Omental fat pad (tissue), 4 donors: ENCODE data around the gene KLHL29. TPM values are rescaled to one million over a fixed set of nuclear protein-coding genes. Genes with fewer than 3 reads are reported as not detected.
A peak's percentile ranks its signal among the peaks of the same experiment; 100 is the strongest.

Source experiments
- ATAC-seq: fragments of 150-250 bp; one replicate; pipeline ENCODE4 v1.9.1; 2016; ENCODE audit warnings: mild to moderate bottlenecking, moderate library complexity; ENCODE audit not compliant: low FRiP score
- DNase-seq: peaks from one replicate; pipeline ENCODE4 v3.0.0-alpha.2; 2019; ENCODE audit warnings: low spot score
- total RNA-seq, 4 donors: library from RNA; depleted of rRNA; stranded (reverse); fragments of >200 nt; gene quantifications; one replicate each; pipeline ENCODE4 v1.1.0, GENCODE V29; 2016
- TF ChIP-seq, protein P1 (sequence below), 3 donors: fragments of 450-650 bp; IDR thresholded peaks; one replicate each; pipeline ENCODE4 v1.5.1; 2016 to 2017; ENCODE audit warnings: antibody characterized with exemption in 3 of 3, mild to moderate bottlenecking in 3 of 3, moderate library complexity in 2 of 3

The KLHL29 gene
- total RNA-seq, 4 donors from 2014 or later = 4.0 to 19.5 (median 12.7) TPM

DNA sequence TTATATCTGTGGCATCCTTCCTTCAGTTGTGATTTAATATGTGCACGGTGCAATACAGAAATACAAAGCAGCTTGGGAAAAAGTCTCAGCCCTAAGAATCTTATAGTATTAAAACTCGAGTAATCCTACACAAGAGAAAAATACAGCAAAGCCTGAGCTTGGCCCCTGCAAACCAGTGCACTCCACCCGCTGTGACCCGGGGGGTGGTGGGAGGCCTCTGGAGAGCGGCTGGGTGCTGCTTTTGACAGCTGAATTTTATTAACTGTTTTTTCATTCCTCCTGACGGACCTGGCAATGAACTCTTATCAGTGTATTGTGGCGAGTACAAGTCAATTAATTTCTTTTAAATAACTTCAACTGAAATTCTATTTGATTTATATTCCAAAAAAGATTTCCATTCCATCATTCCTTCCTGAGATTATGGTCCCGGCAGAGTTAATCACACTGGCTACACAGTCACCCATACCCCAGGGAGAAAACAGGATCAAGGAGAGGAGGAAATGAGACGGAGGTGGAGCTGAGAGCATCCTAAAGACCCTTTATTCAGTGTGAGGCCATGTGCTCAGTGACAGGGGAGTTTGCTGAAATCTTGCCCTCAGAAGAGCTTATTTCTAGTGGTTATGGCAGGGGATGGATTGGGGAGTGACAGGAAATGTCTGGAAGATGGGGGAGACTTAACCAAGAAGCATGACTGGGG lies 124.8 kb downstream of the KLHL29 start:
- ATAC-seq (no peak), DNase-seq (no peak)
- TF ChIP-seq, protein P1, sequence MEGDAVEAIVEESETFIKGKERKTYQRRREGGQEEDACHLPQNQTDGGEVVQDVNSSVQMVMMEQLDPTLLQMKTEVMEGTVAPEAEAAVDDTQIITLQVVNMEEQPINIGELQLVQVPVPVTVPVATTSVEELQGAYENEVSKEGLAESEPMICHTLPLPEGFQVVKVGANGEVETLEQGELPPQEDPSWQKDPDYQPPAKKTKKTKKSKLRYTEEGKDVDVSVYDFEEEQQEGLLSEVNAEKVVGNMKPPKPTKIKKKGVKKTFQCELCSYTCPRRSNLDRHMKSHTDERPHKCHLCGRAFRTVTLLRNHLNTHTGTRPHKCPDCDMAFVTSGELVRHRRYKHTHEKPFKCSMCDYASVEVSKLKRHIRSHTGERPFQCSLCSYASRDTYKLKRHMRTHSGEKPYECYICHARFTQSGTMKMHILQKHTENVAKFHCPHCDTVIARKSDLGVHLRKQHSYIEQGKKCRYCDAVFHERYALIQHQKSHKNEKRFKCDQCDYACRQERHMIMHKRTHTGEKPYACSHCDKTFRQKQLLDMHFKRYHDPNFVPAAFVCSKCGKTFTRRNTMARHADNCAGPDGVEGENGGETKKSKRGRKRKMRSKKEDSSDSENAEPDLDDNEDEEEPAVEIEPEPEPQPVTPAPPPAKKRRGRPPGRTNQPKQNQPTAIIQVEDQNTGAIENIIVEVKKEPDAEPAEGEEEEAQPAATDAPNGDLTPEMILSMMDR (IDR thresholded peaks at IDR 0.05) = no peak

DNA sequence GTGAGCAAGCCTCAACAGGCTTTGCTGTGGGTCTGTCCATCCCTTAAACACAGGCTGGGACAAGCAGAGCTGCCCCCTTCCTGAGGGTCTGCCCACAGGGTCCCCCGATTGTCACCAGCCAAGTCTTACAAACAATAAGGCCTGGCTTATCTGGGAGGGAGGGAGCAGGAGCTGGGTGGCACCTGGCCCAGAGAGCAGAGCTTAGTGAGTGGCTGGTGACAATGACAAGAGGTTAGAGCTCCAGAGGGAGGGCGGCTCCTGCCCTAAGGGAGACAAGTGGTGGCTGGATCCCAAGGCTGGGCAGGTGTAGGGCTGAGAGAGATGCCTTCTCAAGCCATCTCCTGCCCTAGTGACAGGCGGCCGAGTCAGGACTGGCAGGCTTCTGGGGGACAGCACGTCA lies 125.5 kb downstream of the KLHL29 start:
- DNase-seq = no peak
- TF ChIP-seq, protein P1 (IDR thresholded peaks at IDR 0.05) = no peak
- ATAC-seq = no peak

DNA sequence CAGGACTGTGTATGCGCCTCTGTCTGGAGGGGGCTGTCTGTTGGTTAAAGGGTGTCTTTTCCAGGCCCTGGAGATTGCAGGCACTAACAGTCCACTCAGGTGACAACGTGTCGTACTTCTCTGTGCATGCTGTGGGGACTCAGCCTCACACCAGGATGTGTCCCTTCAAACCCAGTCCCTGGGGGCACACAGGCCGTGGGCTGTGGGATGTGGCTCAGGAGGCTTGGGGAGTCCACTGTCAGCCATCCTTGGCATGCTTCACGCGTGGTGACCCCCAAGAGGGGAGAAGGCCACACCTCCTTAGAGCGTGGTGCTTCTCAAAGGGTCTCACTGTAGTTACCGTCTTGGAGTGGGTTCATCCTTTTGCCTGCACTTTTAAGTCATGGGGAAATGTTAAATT lies 127.8 kb downstream of the KLHL29 start:
- DNase-seq (no peak), ATAC-seq (no peak)
- TF ChIP-seq, protein P1 (IDR thresholded peaks at IDR 0.05) = no peak

DNA sequence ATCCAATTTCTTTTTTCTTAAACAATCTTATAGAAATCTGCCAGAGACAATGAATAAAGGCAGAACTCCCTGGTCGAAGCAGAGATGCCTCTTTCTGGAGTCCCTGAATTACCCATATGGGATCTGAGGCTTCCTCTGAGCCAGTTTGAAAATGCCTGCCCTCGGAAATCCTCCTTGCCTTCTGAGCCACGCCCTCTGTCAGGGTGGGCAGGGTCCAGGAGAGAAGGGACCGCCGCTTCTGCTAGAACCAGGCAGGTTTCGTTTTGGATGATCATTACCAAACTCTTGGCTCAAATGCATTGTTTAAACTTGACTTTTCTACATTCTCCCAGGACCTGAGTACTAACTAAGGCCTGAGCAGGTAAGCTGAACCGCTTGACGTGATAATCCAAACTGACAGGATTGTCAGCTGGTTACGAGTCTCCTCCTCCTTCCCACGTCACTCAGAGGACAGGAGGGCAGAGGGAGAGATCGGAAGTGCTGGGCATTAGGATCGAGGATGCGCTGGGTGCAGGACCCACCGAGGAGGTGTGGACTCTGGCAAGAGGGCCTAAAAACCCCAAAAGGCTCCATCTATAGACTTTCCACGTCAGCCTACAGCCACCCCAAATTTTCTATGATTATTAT lies 128.4 kb downstream of the KLHL29 start:
- ATAC-seq (peak; percentile 85), DNase-seq (no peak)
- TF ChIP-seq, protein P1 (IDR thresholded peaks at IDR 0.05) = no peak

DNA sequence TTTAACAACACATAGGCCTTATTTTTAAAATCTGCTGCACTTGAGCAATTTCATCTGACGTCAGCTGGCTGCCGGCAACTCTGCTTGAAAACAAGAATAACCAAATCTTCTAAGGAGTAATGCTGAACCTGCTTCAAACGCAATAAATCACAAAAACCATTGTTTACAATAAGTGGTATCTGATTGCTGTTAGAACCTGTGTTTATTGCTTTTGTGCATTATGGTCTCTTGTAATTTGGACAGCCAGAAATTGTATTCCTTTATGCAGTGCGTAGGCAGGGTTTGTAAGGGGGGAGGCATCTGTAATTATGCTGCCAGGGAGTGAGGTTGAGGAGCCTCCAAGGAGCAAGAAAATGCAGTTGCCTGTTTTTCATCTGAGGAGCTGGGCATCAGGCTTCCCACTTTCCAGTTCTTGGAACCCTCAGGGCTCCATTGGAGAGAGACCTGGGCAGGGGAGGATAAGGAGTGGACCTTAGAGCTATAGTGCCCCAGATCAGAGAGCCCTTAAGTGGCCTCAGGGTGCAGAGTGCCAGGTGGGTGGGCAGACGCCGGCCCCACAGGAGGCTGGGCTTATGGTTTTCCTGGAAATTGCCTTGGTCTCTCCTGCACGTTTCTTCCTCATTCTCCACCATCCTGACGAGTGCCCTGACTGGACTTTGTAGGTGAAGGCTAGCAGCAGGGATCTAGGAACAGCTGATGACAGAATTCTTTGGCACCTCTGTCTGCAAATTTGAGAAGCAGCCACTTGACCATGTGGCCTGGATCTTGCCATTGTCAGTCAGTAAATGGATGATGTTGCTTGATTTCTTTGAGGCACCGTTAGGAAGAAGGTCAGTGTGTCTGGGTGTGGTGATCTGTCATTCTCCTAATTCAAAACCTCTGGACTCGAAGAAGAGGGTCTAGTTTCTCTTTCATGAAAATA lies 129.2 kb downstream of the KLHL29 start:
- TF ChIP-seq, protein P1 (IDR thresholded peaks at IDR 0.05) = no peak
- ATAC-seq (peak; percentile 22), DNase-seq (no peak)

DNA sequence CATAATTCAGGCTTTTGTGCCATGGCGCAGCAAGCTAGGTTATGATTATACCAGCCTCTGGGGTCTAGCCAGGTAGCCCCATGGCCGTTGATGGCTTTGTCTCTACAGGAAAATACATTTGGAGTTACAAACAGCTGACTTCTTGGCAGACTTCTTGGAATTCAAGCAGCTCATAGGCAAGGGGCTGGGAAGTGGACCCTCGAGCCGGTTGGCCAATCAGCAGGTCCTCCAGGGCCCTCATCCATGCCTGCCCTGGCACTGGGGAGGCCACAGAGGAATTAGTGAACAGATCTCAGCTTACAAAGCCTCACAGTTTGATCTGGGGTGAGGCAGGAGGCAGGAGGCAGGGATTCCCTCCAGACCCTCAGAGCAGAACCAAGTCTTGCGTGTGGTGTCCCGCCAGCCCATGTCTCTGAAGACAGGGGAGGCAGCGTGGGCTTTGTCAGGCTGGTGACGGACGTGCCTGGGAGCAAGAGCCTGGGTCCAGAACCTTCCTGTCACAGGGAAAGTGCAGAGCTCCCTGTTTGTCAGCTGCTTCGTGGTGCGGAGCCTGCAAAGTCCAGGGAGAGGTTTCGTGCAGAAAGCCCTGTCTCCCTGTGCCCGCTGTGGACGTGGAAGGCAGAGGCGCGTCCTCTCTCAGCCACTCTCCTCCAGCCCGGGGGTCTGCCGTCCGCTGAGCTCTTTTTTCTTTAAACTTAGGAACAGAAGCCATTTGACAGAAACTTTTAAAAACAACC lies 131.7 kb downstream of the KLHL29 start:
- ATAC-seq = no peak
- TF ChIP-seq, protein P1 (IDR thresholded peaks at IDR 0.05) = no peak
- no peak for DNase-seq
